Measurements from ENCODE around the gene NHS.
"Not testable (repeated sequence)": the region's sequence is repeated elsewhere in the genome, so short reads cannot be mapped to it uniquely, and the experiment has no call there.

The NHS gene

GRCh38 chrX:17405225-17405969 lies 30.4 kb downstream of the NHS start:
- DNase-seq (ENCODE audit: low read depth in 2 of 2) = no peak

DNA sequence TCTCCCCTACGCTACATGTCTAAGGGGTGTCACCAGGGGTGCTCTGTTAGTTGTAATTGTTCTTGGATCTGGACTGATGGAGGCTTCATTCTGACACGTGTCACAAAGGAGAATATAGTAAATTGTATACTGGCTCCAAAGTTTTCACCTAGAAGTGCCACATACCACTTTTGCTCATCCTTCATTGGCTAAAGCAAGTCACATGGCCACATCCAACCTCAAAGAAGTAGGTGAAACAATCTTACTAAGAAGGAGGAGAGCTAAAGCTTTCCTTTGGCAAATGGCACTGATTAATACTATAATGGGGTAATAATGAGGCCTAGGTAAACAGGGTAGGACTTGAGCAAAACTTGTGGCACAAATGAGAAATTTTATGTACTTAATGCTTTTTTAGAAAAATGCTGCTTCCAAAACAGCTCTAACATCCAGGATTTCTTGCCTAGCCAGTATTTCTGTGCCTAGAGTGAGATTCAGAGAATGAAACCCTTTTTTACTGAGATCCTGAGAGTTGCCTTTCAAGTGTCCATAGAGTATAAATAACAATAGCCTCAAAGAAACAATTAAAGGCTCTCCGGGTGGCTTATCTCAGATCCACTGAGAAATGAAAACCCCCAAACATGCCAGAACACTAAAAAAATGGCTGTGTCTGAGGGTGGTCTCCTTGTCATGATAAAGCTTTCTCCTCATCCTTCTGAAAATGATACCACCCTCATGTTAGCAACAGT lies 34.7 kb downstream of the NHS start:
- no peak for DNase-seq (ENCODE audit: low read depth in 2 of 2)

- no peak for DNase-seq (ENCODE audit: low read depth in 2 of 2)
These were observed 35.7 kb downstream of the NHS start for GRCh38 chrX:17410651-17411050.

- DNase-seq (ENCODE audit: low read depth in 2 of 2) = no peak
These were observed 36.2 kb downstream of the NHS start for GRCh38 chrX:17411205-17411604.

GRCh38 chrX:17412692-17413091 lies 37.7 kb downstream of the NHS start:
- peak; percentile 68 to 71 for DNase-seq (ENCODE audit: low read depth in 2 of 2)

- DNase-seq (ENCODE audit: low read depth in 2 of 2) = peak; percentile 76 to 81
These were observed 38.2 kb downstream of the NHS start for GRCh38 chrX:17413228-17413627.

GRCh38 chrX:17414027-17414658 lies 39.1 kb downstream of the NHS start:
- no peak for DNase-seq (ENCODE audit: low read depth in 2 of 2)

- no peak for DNase-seq (ENCODE audit: low read depth in 2 of 2)
These were observed 39.8 kb downstream of the NHS start for GRCh38 chrX:17414839-17415238.

DNA sequence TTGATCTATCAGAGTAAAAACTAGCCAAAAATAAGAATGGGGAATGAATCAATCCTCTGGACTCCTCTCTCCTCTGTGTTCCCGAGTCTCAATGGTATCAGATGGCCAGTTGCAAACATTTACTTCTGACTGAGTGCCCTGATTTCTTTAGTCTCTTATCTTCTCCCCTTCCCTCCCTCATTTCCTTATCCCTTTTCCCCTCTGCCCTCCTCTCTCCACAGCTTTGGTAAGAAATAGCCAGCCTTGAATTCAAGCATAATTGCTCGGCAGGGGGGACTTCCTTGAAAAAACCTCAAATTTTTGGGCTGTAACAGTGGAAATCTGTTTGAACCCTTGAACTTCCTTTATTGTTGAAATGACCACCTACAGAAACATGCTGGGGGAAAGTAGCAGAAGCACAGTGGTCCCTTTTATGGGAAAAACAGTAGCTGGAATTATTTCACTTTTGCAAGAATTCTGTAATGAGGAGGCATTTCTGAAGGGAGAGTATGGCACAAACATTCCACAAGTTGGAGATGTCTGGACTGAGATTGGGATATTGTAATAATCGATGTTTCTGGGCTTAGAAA lies 40.3 kb downstream of the NHS start:
- DNase-seq (ENCODE audit: low read depth in 2 of 2) = no peak

- no peak for DNase-seq (ENCODE audit: low read depth in 2 of 2)
These were observed 42.4 kb downstream of the NHS start for GRCh38 chrX:17417372-17417771.

DNA sequence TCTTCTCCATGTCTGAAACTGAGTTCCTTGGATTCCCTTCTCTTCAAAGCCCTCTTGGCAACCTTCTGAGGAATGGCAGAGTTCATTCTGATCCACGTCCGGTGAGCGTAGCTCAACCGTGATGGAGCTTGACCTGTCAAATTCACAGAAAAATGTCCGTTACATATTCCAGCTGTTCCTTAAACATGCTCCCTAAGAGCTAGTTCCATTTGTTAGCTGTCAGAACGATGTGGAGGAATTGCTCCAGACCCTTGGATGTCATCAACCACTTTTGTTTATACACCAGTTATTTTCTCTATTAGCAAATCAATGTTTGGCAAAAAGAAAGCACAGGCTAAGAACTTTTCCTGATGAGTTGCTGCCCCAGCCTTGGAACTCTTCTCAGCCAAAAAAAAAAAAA lies 50.1 kb downstream of the NHS start:
- no peak for DNase-seq (ENCODE audit: low read depth in 2 of 2)

GRCh38 chrX:17425551-17425950 lies 50.6 kb downstream of the NHS start:
- no peak for DNase-seq (ENCODE audit: low read depth in 2 of 2)

DNA sequence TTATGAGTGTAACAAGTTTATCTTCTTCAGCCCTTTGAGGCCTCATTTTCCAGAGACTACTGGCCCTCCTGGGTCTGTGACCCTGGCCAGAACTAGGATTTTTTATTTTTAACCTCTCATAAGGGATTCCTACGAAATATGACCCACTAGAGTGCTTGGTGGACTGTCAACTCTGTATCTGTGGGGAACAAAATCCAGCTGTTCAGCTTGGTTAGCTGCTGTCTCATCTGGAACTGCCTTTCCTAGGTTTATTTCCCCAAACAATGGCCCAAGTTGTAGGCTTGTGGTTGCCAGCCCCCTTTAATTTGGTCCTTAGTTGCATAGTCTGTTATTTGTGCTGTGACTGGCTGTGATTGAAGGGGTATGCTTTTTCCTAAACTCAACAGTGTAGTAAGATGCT lies 56.2 kb downstream of the NHS start:
- DNase-seq (ENCODE audit: low read depth in 2 of 2) = no peak

GRCh38 chrX:17432158-17432557 lies 57.2 kb downstream of the NHS start:
- no peak for DNase-seq (ENCODE audit: low read depth in 2 of 2)

GRCh38 chrX:17433965-17434364 lies 59.0 kb downstream of the NHS start:
- DNase-seq (ENCODE audit: low read depth in 2 of 2) = no peak

GRCh38 chrX:17435476-17435875 lies 60.5 kb downstream of the NHS start:
- DNase-seq (ENCODE audit: low read depth in 2 of 2) = no peak

DNA sequence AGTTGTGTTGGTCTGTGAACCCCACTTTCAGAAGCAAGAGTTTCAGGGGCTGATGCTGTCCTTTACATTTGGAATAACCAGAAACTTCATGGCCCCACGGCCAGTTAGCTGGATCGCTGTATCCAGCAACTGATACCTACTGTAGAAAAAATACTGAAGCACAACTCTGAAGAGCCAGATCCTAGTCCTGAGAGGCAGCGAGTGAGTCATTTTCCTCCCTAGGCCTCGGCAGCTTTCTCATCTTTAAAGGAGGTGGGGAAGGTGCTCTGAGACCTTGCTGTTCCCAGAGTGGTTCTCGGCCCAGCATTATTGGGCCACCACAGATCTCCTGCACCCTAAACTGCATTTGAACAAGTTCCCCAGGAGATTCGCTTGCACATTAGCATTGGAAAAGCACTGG lies 63.2 kb downstream of the NHS start:
- no peak for DNase-seq (ENCODE audit: low read depth in 2 of 2)

- no peak for DNase-seq (ENCODE audit: low read depth in 2 of 2)
These were observed 65.3 kb downstream of the NHS start for GRCh38 chrX:17440258-17440657.

- DNase-seq (ENCODE audit: low read depth in 2 of 2) = no peak
These were observed 65.8 kb downstream of the NHS start for GRCh38 chrX:17440836-17441235.

DNA sequence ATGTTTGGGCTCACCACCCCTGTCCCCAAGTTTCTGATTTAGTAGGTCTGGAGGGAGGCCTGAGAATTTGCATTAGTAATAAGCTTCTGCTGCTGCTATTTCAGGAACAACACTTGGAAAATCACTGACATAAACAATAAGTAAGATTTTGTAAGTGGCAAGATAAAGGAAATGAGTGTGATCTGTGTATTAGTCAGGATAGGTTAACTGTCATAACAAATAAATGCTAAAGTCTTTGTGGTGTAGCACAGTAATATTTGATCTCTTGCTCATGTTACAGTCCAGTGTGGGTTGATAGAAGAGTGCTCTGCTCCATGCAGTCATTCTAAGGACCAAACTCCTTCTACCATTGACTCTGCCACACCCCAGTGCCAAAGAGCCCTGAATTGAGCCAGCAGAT lies 67.0 kb downstream of the NHS start:
- no peak for DNase-seq (ENCODE audit: low read depth in 2 of 2)

DNA sequence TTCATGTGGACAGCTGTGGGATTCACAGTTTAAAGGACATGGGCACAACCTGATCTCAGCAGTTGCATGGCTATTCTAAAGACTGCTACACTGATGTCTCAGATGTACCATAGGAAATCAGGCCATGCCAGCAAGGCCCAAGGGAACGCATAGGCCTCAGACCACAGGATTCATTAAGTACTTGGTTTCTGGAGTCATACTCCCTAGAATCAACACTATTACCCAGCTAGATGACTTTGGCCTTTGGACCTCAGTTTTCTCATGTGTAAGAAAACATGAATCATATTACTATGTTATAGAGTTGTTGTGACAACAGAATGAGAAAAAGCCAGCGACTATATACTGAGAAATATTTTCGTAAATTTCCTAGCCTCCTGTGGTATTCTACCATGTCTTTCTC lies 67.9 kb downstream of the NHS start:
- DNase-seq (ENCODE audit: low read depth in 2 of 2) = no peak

DNA sequence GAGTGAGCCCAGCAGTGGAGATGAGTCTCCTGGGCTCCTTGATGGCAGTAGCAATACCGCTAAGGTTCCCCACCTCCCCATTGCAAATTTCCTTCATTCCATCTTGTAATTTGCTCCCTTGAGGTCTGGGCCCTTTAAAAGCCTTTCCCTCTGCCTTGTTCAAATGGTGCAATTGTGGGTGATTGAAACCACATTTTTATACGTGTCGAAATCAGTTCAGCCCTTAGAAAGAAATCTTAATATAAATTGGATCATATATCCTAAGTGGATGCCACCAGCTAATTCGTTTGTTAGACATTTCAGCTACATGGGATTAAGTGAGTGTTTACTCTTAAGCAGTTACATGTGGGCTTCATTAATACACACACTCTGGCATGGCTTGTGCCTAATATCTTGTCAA lies 68.6 kb downstream of the NHS start:
- peak; percentile 68 to 69 for DNase-seq (ENCODE audit: low read depth in 2 of 2)

DNA sequence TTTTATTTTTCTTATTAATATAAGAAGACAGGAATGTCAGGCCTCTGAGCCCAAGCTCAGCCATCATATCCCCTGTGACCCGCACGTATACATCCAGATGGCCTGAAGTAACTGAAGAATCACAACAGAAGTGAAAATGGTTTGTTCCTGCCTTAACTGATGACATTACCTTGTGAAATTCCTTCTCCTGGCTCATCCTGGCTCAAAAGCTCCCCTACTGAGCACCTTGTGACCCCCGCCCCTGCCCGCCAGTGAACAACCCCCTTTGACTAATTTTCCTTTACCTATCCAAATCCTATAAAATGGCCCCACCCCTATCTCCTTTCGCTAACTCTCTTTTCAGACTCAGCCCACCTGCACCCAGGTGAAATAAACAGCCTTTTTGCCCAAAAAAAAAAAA lies 71.3 kb downstream of the NHS start:
- DNase-seq (ENCODE audit: low read depth in 2 of 2) = not testable (repeated sequence)

Data from fibroblast of skin of left quadriceps (primary cell).